GM10266 (cell line): ENCODE measurements around the gene RAB10.

Experiments
- DNase-seq: peaks from one replicate; pipeline ENCODE4 v3.0.0; 2012; ENCODE audit errors: extremely low spot score
- CTCF ChIP-seq: IDR thresholded peaks from 2 replicates; pipeline ENCODE4 v1.5.1; 2012; ENCODE audit warnings: mild to moderate bottlenecking, low read depth; ENCODE audit not compliant: control insufficient read depth, insufficient read depth; ENCODE audit errors: missing control alignments

RAB10 gene

GRCh38 chr2:26048791-26049190, 14.9 kb downstream of the RAB10 start:
- TF ChIP-seq CTCF: no peak
- DNase-seq: no peak

GRCh38 chr2:26049641-26050040, 15.8 kb downstream of the RAB10 start:
- no peak for DNase-seq
- no peak for TF ChIP-seq CTCF

- no peak for DNase-seq
- no peak for TF ChIP-seq CTCF
Observed at GRCh38 chr2:26052740-26053139, 18.9 kb downstream of the RAB10 start.

GRCh38 chr2:26054598-26055348, 20.9 kb downstream of the RAB10 start:
- DNase-seq: no peak
- no peak for TF ChIP-seq CTCF

GRCh38 chr2:26058390-26058789, 24.5 kb downstream of the RAB10 start:
- DNase-seq: no peak
- no peak for TF ChIP-seq CTCF

- DNase-seq: no peak
- TF ChIP-seq CTCF: no peak
Observed at GRCh38 chr2:26059542-26059941, 25.7 kb downstream of the RAB10 start.

GRCh38 chr2:26061539-26061938, 27.7 kb downstream of the RAB10 start:
- no peak for TF ChIP-seq CTCF
- no peak for DNase-seq
